Endodermal cell (in vitro differentiated cells): Measurements from ENCODE around the gene GRK1. TPM values are rescaled to one million over a fixed set of nuclear protein-coding genes. Genes with fewer than 3 reads are reported as not detected.

ENCODE experiments used
- DNase-seq: peaks from one replicate; pipeline ENCODE4 v3.0.0-alpha.2; 2017
- H3K27ac ChIP-seq: 2 replicates; pipeline ENCODE4 v1.5.1; 2013; ENCODE audit warnings: mild to moderate bottlenecking, low read depth, low read length, moderate library complexity
- H3K27me3 ChIP-seq: 2 replicates; pipeline ENCODE4 v1.6.1; 2013; ENCODE audit warnings: mild to moderate bottlenecking, low read length, moderate library complexity; ENCODE audit not compliant: insufficient read depth, control insufficient read depth, poor library complexity, severe bottlenecking
- H3K36me3 ChIP-seq: 2 replicates; pipeline ENCODE4 v1.7.0; 2013; ENCODE audit warnings: mild to moderate bottlenecking, low read length, moderate library complexity; ENCODE audit not compliant: control insufficient read depth, insufficient read depth
- H3K4me1 ChIP-seq: one replicate; pipeline ENCODE4 v1.7.0; 2013; ENCODE audit warnings: low read length; ENCODE audit not compliant: control insufficient read depth, insufficient read depth
- H3K4me3 ChIP-seq: 2 replicates; pipeline ENCODE4 v1.5.1; 2013; ENCODE audit warnings: mild to moderate bottlenecking, low read length, moderate library complexity
- H3K9ac ChIP-seq: 2 replicates; pipeline ENCODE4 v1.6.1; 2013; ENCODE audit warnings: mild to moderate bottlenecking, low read length, moderate library complexity; ENCODE audit not compliant: poor library complexity, severe bottlenecking; ENCODE audit errors: extremely low read depth
- H3K9me3 ChIP-seq: 2 replicates; pipeline ENCODE4 v1.6.1; 2013; ENCODE audit warnings: mild to moderate bottlenecking, low read length, moderate library complexity; ENCODE audit not compliant: control insufficient read depth
- H3K27ac Mint-ChIP-seq: 2 replicates; pipeline ENCODE4 v1.8.0; 2020; ENCODE audit warnings: mixed read lengths
- H3K27me3 Mint-ChIP-seq: 2 replicates; pipeline ENCODE4 v1.8.0; 2021; ENCODE audit warnings: mild to moderate bottlenecking, mixed read lengths; ENCODE audit not compliant: insufficient read depth
- H3K36me3 Mint-ChIP-seq: 2 replicates; pipeline ENCODE4 v1.8.0; 2020; ENCODE audit warnings: low read depth, mixed read lengths
- H3K4me1 Mint-ChIP-seq: 2 replicates; pipeline ENCODE4 v1.8.0; 2020; ENCODE audit warnings: mixed read lengths
- H3K4me3 Mint-ChIP-seq: 2 replicates; pipeline ENCODE4 v1.8.0; 2020; ENCODE audit warnings: mild to moderate bottlenecking, moderate library complexity, mixed read lengths
- H3K9me3 Mint-ChIP-seq: 2 replicates; pipeline ENCODE4 v1.8.0; 2020; ENCODE audit warnings: mild to moderate bottlenecking, mixed read lengths
- CTCF ChIP-seq: fragments of 200-600 bp; sonication (generic); conservative IDR thresholded peaks from 2 replicates; pipeline ENCODE4 v1.5.0; 2021; ENCODE audit warnings: antibody characterized with exemption, mild to moderate bottlenecking
- WGBS, 2 experiments: methylation state at CpG; one replicate each; pipeline versions ENCODE4 v1.1.5 to v1.1.7; 2013; ENCODE audit warnings: missing lambda C conversion rate in 2 of 2, mixed read lengths in 1 of 2; ENCODE audit not compliant: insufficient coverage in 1 of 2, insufficient read length in 1 of 2; 5-methylcytosine and 5-hydroxymethylcytosine counted together
- total RNA-seq, 2 donors: library from RNA; stranded (reverse); fragmentation: NEBNext Ultra II Directional in 1 of 2; extraction: Animal tissue kit (Norgen Biotek cat#: 25700) in 1 of 2; gene quantifications; 2 replicates in 1 of 2; 3 replicates in 1 of 2; pipeline ENCODE4 v1.2.1, GENCODE V29; 2021

The GRK1 gene
- total RNA-seq, 2 donors from 2014 or later, result 1.7 to 2.5 TPM

GRCh38 chr13:113734099-113734825, 67.2 kb downstream of the GRK1 start:
- TF ChIP-seq CTCF, result no peak
- DNase-seq, result no peak
- H3K9ac ChIP-seq, result no peak overlapping the region
- no peaks in the 10 kb centered on the region for H3K4me1 ChIP-seq
- H3K36me3 ChIP-seq, result no peaks in the 10 kb centered on the region
- 91 to 93% methylated on average over 17 to 26 of the region's 26 CpGs for WGBS, 2 experiments
- Mint-ChIP-seq H3K36me3 (no peaks in the 10 kb centered on the region), H3K9me3 (no peaks in the 10 kb centered on the region), H3K27me3 (no peaks in the 10 kb centered on the region), H3K27ac (no peak overlapping the region), H3K4me1 (no peaks in the 10 kb centered on the region), H3K4me3 (no peak overlapping the region)
- H3K27me3 ChIP-seq, result no peaks in the 10 kb centered on the region
- no peak overlapping the region for H3K4me3 ChIP-seq
- no peak overlapping the region for H3K27ac ChIP-seq
- H3K9me3 ChIP-seq, result no peaks in the 10 kb centered on the region

GRCh38 chr13:113734826-113735125, 67.8 kb downstream of the GRK1 start:
- no peak for TF ChIP-seq CTCF
- no peaks in the 10 kb centered on the region for H3K4me1 ChIP-seq
- no peak overlapping the region for H3K4me3 Mint-ChIP-seq
- H3K36me3 ChIP-seq, result no peaks in the 10 kb centered on the region
- H3K27me3 ChIP-seq, result no peaks in the 10 kb centered on the region
- no peak overlapping the region for H3K27ac ChIP-seq
- no peak overlapping the region for H3K9ac ChIP-seq
- H3K27ac Mint-ChIP-seq, result no peak overlapping the region
- no peaks in the 10 kb centered on the region for H3K4me1 Mint-ChIP-seq
- no peaks in the 10 kb centered on the region for H3K27me3 Mint-ChIP-seq
- WGBS, 2 experiments, result 83 to 89% methylated on average over 5 to 8 of the region's 8 CpGs
- H3K36me3 Mint-ChIP-seq, result no peaks in the 10 kb centered on the region
- H3K9me3 ChIP-seq, result no peaks in the 10 kb centered on the region
- no peak for DNase-seq
- H3K9me3 Mint-ChIP-seq, result no peaks in the 10 kb centered on the region
- H3K4me3 ChIP-seq, result no peak overlapping the region

GRCh38 chr13:113735194-113735593, 68.2 kb downstream of the GRK1 start:
- TF ChIP-seq CTCF, result no peak
- no peaks in the 10 kb centered on the region for H3K27me3 ChIP-seq
- H3K36me3 ChIP-seq, result no peaks in the 10 kb centered on the region
- Mint-ChIP-seq H3K27ac (no peak overlapping the region), H3K27me3 (no peaks in the 10 kb centered on the region), H3K4me1 (no peaks in the 10 kb centered on the region), H3K9me3 (no peaks in the 10 kb centered on the region), H3K4me3 (no peak overlapping the region), H3K36me3 (no peaks in the 10 kb centered on the region)
- H3K4me1 ChIP-seq, result no peaks in the 10 kb centered on the region
- DNase-seq, result no peak
- H3K9ac ChIP-seq, result no peak overlapping the region
- no peak overlapping the region for H3K4me3 ChIP-seq
- H3K9me3 ChIP-seq, result no peaks in the 10 kb centered on the region
- 90 to 94% methylated on average over 25 to 26 of the region's 26 CpGs for WGBS, 2 experiments
- H3K27ac ChIP-seq, result no peak overlapping the region
